ENCODE data around the gene MAPK7. TPM values are rescaled to one million over a fixed set of nuclear protein-coding genes. Genes with fewer than 3 reads are reported as not detected.

MAPK7 gene
- total RNA-seq, 1 experiment from 2014 or later: 40.0 TPM

DNA sequence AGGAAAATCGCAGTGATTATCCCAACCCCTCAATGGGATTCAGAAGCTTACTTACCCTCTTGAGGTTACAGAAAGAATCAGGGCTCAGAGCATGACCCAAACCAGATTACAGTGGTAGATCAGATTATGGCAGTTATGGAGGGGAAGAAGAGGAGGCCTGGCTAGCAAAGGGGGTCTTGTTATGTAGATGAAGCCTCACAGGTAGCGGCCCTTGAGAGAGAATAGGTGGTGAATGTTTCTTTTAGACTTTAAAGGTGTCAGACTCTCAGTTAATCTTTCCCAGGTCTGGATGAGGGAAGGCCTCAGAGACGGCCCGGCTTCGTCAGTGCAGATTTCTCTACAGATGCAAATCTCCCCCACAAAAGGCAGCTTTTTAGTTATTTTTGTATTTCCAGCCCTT, 48.3 kb downstream of the MAPK7 start:
- TF ChIP-seq EZH2 (IDR thresholded peaks at IDR 0.05; ENCODE audit: borderline replicate concordance, low read depth, low read length, poor library complexity, severe bottlenecking): no peak
- TF ChIP-seq, protein P1, sequence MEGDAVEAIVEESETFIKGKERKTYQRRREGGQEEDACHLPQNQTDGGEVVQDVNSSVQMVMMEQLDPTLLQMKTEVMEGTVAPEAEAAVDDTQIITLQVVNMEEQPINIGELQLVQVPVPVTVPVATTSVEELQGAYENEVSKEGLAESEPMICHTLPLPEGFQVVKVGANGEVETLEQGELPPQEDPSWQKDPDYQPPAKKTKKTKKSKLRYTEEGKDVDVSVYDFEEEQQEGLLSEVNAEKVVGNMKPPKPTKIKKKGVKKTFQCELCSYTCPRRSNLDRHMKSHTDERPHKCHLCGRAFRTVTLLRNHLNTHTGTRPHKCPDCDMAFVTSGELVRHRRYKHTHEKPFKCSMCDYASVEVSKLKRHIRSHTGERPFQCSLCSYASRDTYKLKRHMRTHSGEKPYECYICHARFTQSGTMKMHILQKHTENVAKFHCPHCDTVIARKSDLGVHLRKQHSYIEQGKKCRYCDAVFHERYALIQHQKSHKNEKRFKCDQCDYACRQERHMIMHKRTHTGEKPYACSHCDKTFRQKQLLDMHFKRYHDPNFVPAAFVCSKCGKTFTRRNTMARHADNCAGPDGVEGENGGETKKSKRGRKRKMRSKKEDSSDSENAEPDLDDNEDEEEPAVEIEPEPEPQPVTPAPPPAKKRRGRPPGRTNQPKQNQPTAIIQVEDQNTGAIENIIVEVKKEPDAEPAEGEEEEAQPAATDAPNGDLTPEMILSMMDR (conservative IDR thresholded peaks at IDR 0.05; ENCODE audit: low read depth, low read length): no peak
- no peak overlapping the region for H3K27ac ChIP-seq (ENCODE audit: low read depth, low read length, poor library complexity, severe bottlenecking)
- no TSS peak for BruUV-seq (replicated peaks)
- no peaks in the 10 kb centered on the region for H3K9me3 ChIP-seq (ENCODE audit: low read depth, low read length, poor library complexity, severe bottlenecking)
- CTCF ChIA-PET: no interaction called here
- peaks cover 6% of the 10 kb centered on the region for H3K4me1 ChIP-seq (ENCODE audit: insufficient read depth, low read length, poor library complexity, severe bottlenecking)
- POLR2A ChIA-PET (ENCODE audit: low non-redundant PET): no interaction called here
- intact Hi-C loops (cut with micrococcal nuclease; ENCODE audit: unreplicated experiment): no loop called here
- H3K4me3 ChIP-seq (ENCODE audit: low read depth, low read length, poor library complexity, severe bottlenecking): no peak overlapping the region
- no peaks in the 10 kb centered on the region for H3K27me3 ChIP-seq (replicated peaks; ENCODE audit: insufficient read depth, low read depth, low read length, poor library complexity)
- no peak for DNase-seq (ENCODE audit: low spot score)
- H3K36me3 ChIP-seq (ENCODE audit: insufficient read depth, low read length, poor library complexity, severe bottlenecking): no peaks in the 10 kb centered on the region

DNA sequence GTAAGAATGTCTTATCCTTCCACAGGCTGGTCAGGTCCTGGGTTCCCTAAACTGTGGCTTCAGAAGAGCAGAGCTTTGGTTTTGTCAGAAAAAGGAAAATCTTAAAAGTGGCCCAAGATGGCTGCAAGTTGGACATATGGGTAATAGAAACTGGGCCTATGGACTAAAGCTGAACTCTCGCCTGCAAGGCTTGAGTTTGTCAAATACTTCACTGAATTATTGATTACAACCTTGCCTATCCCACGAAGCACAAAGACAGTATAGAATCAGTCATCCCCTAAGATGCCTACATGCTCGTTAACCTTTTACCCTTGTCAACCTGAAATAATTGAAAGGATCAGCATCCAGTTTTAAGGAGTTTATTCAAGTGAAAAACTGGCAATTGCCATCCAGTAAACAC, 53.4 kb downstream of the MAPK7 start:
- H3K36me3 ChIP-seq (ENCODE audit: insufficient read depth, low read length, poor library complexity, severe bottlenecking): no peaks in the 10 kb centered on the region
- H3K4me3 ChIP-seq (ENCODE audit: low read depth, low read length, poor library complexity, severe bottlenecking): no peak overlapping the region
- no peak overlapping the region for H3K27ac ChIP-seq (ENCODE audit: low read depth, low read length, poor library complexity, severe bottlenecking)
- H3K27me3 ChIP-seq (replicated peaks; ENCODE audit: insufficient read depth, low read depth, low read length, poor library complexity): no peaks in the 10 kb centered on the region
- DNase-seq (ENCODE audit: low spot score): no peak
- intact Hi-C loops (cut with micrococcal nuclease; ENCODE audit: unreplicated experiment): no loop called here
- no TSS peak for BruUV-seq (replicated peaks)
- ChIA-PET CTCF (no interaction called here), POLR2A (ENCODE audit: low non-redundant PET) (no interaction called here)
- TF ChIP-seq EZH2 (IDR thresholded peaks at IDR 0.05; ENCODE audit: borderline replicate concordance, low read depth, low read length, poor library complexity, severe bottlenecking): no peak
- TF ChIP-seq, protein P1 (conservative IDR thresholded peaks at IDR 0.05; ENCODE audit: low read depth, low read length): no peak
- H3K9me3 ChIP-seq (ENCODE audit: low read depth, low read length, poor library complexity, severe bottlenecking): no peaks in the 10 kb centered on the region
- H3K4me1 ChIP-seq (ENCODE audit: insufficient read depth, low read length, poor library complexity, severe bottlenecking): no peaks in the 10 kb centered on the region

Small RNA genes lying within 50 kb of the gene (microRNA-seq; reads per million reads assigned to microRNA genes)
- 9,808 reads per million, percentile 95 among the genes with 10 or more reads in this experiment for gene MIR1180

Other genes with a start within 250 kb of the MAPK7 start
- gene EPN2, start 141.1 kb upstream of the MAPK7 start, total RNA-seq (2021): 52.0 and 55.6 TPM in 2 replicates
- 37.0 and 45.2 TPM in 2 replicates for gene B9D1, start 15.8 kb upstream of the MAPK7 start, total RNA-seq (2021)
- gene MFAP4, start 8.7 kb downstream of the MAPK7 start, total RNA-seq (2021): 60.9 and 92.7 TPM in 2 replicates
- 0.09 and 0.57 TPM in 2 replicates for gene RNF112, start 32.7 kb downstream of the MAPK7 start, total RNA-seq (2021)
- gene SLC47A1, start 155.4 kb downstream of the MAPK7 start, total RNA-seq (2021): 1.9 and 2.1 TPM in 2 replicates